Activated CD4-positive, CD25-positive, alpha-beta regulatory T cell treated with anti-CD3 and anti-CD28 coated beads, Interleukin-2, amount 50 U/mL, for 24 hours (primary cell): ENCODE results near the gene APBB2.
"Not testable (repeated sequence)": the region's sequence is repeated elsewhere in the genome, so short reads cannot be mapped to it uniquely, and the experiment has no call there.

ENCODE experiments used
- ATAC-seq, 2 donors: fragments of 150-1000 bp; cut with Tn5 transposase; one replicate each; pipeline ENCODE4 v1.10.0; 2021; ENCODE audit warnings: mild to moderate bottlenecking in 1 of 2, moderate library complexity in 1 of 2

Gene APBB2

GRCh38 chr4:41155194-41155830, 59.0 kb downstream of the APBB2 start:
- ATAC-seq = no peak

- no peak for ATAC-seq
These were observed 59.5 kb downstream of the APBB2 start for GRCh38 chr4:41154814-41155177.

GRCh38 chr4:41154010-41154813, 60.1 kb downstream of the APBB2 start:
- ATAC-seq = no peak

GRCh38 chr4:41150401-41150800, 63.9 kb downstream of the APBB2 start:
- no peak for ATAC-seq

- ATAC-seq = not testable (repeated sequence)
These were observed 64.8 kb downstream of the APBB2 start for GRCh38 chr4:41149568-41149967.

GRCh38 chr4:41148931-41149330, 65.4 kb downstream of the APBB2 start:
- ATAC-seq = no peak

- ATAC-seq = no peak
These were observed 66.0 kb downstream of the APBB2 start for GRCh38 chr4:41148292-41148691.

GRCh38 chr4:41147570-41147969, 66.8 kb downstream of the APBB2 start:
- not testable (repeated sequence) for ATAC-seq

GRCh38 chr4:41146716-41147506, 67.4 kb downstream of the APBB2 start:
- ATAC-seq = no peak

GRCh38 chr4:41146196-41146595, 68.1 kb downstream of the APBB2 start:
- ATAC-seq = no peak

GRCh38 chr4:41145571-41146078, 68.7 kb downstream of the APBB2 start:
- no peak for ATAC-seq

- no peak for ATAC-seq
These were observed 69.5 kb downstream of the APBB2 start for GRCh38 chr4:41144812-41145211.

GRCh38 chr4:41144040-41144379, 70.3 kb downstream of the APBB2 start:
- ATAC-seq = no peak

GRCh38 chr4:41143311-41144039, 70.9 kb downstream of the APBB2 start:
- ATAC-seq = no peak

GRCh38 chr4:41142376-41143310, 71.7 kb downstream of the APBB2 start:
- no peak for ATAC-seq

GRCh38 chr4:41141900-41142299, 72.4 kb downstream of the APBB2 start:
- ATAC-seq = no peak

GRCh38 chr4:41140410-41140809, 73.9 kb downstream of the APBB2 start:
- no peak for ATAC-seq

- no peak for ATAC-seq
These were observed 76.5 kb downstream of the APBB2 start for GRCh38 chr4:41137879-41138278.

GRCh38 chr4:41136456-41136855, 77.9 kb downstream of the APBB2 start:
- no peak for ATAC-seq

GRCh38 chr4:41135801-41136200, 78.5 kb downstream of the APBB2 start:
- no peak for ATAC-seq

GRCh38 chr4:41134581-41134980, 79.8 kb downstream of the APBB2 start:
- no peak for ATAC-seq
